Measurements from ENCODE around the gene UGT3A2.
A peak's percentile ranks its signal among the peaks of the same experiment; 100 is the strongest.

UGT3A2 gene

GRCh38 chr5:36066540-36067210, at the start of gene UGT3A2:
UGT3A2 (minus strand) TSS chr5:36066882; CDS start chr5:36066789, 93 bp downstream.
- DNase-seq: no peak

GRCh38 chr5:36111238-36111637, 44.6 kb upstream of the UGT3A2 start:
- DNase-seq: no peak

DNA sequence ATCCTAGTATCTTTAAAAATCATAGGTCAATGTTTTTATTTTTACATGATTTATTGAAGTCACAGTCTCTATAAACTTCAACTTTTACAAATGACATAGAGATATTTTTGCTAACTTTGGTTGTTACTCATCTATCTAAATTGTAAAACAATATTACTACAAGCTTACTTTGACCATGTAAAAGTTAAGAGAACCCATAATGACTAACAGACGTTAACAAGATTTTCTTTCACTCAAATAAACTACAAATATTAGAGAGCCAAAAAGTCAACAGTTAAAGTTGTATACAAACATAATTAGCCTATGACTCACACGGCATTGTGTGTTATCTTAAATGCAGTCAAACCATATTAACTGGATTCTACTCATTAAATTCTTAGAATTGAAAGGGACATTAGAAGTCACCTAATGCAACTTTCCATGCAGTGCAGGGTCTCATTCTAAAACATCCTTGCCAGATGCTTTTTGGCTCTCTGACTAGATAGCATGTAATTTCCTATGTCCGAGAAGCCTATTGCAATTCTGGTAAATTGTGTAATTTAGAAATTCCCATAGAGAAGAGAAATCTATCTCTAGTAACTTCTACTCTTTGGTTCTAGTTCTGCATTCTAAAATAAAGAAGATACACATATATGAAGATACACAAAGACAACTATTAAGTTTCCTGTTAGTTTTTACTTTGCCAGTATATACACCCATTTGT, 42.2 kb upstream of the UGT3A2 start:
- DNase-seq: no peak

- DNase-seq: no peak
These were observed 39.1 kb upstream of the UGT3A2 start for GRCh38 chr5:36105819-36106218.

- DNase-seq: no peak
These were observed 33.1 kb upstream of the UGT3A2 start for GRCh38 chr5:36099748-36100147.

DNA sequence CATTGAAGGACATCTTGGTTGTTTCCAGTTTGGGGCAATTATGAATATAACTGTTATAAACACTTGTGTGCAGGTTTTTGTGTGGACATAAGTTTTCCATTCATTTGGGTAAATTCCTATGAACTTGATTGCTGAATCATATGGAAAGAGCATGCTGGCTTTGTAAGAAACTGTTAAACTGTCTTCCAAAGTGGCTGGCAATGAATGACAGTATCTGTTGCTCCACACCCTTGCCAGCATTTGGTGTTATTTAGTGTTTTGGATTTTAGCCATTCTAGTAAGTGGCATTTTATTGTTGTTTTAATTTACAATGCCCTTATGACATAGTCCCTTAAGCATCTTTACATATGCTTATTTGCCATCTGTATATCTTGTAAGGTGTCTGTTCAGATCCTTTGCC, 29.8 kb upstream of the UGT3A2 start:
- DNase-seq: no peak

- DNase-seq: peak; percentile 16
These were observed 23.3 kb upstream of the UGT3A2 start for GRCh38 chr5:36089989-36090388.

DNA sequence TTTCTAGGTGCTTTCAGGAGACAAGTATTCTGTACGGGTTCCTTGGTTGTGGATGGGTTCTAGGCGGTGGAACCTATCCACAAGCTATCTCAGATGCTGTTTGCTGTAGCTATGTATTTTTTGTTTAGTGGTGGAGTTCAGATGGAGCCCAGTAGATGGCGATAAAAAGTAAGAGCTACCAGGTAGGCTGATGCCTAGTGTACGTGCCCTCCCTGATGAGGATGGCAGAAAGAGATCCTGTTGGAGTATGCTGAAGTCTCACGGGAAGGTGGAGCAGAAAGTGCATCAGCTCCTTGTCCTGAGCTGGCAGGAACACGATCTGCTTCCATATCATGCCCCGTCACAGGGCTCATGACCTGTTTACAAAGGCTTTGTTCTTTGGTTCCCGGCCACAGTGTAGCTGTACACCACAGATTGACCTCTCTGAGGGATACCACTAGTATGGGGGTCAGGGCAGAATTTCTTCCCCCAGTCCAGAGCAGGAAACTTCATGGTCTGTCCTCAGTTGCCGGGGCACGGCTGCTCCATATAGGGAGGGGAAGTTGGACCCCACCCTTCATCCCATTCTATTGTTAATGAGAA, 12.6 kb upstream of the UGT3A2 start:
- DNase-seq: peak; percentile 43

DNA sequence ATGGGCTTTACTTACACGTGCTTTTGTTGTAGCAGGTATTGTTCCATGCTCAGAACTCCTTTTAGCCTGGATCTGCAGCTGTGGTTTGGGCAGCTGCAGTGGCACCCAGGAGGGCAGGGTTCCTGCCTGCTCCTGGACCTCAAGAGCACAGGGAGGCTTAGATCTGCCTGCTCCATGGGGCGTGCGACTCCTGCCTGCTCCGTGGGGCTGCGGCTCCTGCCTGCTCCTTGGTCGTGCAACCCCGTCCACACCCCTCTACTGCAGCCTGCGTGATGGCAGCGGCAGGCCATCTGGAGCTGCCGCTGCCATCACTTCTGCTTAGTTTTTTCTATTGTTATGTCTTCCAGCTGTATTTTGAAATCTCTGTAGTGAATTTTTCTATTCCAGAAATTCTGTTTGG, 11.7 kb upstream of the UGT3A2 start:
- no peak for DNase-seq

DNA sequence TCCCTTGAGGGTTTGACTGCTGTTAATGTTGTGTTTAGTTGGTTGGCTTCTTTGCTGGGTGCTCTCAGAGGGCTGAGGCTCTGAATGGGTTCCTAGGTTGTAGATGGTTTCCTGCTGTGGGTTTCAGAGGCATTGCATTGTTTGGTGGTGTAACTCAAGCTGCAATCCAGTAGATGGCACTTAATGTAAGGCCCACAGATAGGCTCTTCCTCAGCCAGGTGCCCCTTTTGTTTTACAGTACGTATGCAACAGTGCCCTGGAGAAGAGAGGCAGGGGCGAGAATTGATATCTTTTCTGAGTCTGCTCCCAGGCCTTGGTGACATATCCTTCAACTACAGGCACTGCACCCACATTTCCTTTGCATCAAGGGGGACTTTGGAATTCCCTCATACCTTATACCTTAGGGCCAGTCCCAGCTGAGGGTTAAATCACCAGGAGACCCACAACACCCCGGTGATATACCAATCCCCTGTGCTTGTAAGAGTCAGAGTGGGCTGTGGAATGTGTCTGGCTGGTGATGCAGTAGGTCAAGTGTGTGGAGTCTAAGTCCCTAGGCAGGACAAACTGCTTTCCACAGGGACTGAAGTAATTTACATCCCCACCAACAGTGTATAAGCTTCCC, 7.0 kb upstream of the UGT3A2 start:
- no peak for DNase-seq

DNA sequence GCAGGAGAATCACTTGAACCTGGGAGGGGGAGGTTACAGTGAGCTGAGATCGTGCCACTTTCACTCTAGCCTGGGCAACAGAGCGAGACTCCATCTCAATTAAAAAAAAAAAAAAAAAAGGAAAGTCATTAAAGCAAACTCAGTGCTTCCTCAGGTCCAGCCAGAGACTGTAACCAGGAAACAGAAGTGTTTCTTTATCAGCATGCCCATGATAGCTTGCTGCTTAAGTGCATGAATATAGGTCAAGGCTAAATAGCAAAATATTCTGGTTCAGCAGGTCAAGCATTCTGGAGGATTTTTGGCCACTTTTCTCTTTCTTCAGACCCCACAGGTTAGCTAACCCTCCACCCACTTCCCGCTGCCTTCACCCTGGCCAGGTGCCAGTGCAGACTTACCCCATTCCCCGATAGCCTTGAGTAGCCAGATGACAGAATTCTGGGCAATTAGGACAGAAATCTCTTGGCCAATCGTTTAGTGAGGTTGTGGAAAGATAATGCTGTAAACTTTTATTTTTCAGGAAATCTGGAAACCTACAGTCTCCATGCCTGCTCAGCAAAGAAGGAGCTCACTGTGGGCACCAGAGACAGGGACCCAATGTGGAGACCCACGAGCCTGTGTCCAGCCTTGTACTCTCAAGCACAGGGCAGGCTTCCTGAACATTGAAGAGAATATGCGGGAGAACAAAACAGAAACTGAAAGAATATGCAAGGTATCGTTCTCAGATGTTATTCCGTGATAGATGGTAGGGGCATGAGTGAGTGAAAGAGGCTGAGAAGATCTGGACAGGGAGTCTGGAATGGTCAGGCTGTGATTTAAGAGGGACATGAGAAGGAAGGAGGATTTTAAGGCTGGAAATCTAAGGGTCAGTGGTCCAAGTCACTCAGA, 4.2 kb upstream of the UGT3A2 start:
- DNase-seq: no peak

- DNase-seq: no peak
These were observed 2.1 kb upstream of the UGT3A2 start for GRCh38 chr5:36068751-36069281.

GRCh38 chr5:36066001-36066539, 612 bp downstream of the UGT3A2 start:
- no peak for DNase-seq

GRCh38 chr5:36060420-36060887, 6.2 kb downstream of the UGT3A2 start:
- no peak for DNase-seq

DNA sequence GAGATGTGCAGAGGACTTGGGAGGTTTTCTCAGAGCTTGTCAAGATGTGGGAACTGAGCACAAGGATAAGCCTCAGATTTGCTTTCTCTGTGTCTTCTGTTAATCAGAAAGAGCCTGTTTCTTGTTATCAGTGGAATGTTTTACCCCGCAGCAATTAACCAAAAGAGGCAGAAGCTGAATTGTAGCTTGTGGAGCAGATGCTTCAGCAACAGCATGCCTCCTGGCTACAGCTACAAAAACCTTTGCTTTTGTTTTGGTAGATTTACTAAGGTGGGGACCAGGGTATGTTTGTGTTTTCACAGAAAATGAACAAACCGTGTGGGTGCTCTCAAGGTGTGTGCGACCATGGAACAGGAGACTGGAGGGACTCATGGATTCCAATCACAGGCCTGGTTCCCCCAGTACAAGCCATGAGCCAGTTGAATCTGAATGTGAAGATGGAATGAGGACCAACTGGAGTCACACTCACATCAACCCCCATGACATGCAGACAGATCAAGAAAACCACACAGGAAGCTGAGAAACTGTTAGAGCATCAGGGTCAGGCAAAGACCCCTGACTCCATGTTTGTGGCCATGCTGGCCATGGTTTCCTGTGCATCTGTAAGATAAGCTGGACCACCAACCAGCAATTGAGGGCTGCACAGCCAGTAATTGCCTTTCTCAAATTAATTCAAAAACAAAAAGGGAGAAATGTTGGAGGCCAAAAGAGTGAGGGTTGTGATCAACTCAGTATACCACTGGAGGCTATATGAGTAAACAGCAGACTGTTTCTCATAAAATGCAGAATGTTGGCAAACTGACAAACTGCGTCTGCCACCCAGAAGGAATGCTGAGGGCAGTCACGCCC, 6.9 kb downstream of the UGT3A2 start:
- DNase-seq: no peak

GRCh38 chr5:36058776-36059175, 7.9 kb downstream of the UGT3A2 start:
- no peak for DNase-seq

- no peak for DNase-seq
These were observed 9.3 kb downstream of the UGT3A2 start for GRCh38 chr5:36057386-36057785.

- DNase-seq: no peak
These were observed 10.3 kb downstream of the UGT3A2 start for GRCh38 chr5:36056422-36056821.

DNA sequence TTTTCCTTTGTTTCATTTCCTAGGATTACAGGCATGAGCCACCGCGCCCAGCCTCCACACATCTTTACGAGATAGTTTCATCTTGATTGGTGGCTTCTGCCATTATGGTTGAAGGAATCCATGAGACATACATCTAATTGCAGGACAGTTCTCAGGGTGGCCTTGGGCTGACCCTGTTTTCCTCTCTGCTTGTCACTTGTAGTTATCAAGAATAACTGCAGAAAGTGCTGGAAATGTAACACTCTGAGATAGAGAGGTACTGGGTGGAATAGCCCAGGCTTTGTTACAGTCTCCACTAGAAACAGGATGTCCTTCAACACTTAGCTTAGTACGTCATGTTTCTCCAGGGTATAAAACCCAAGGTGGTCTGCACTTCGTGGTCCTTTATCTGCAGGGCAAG, 10.7 kb downstream of the UGT3A2 start:
- DNase-seq: no peak

DNA sequence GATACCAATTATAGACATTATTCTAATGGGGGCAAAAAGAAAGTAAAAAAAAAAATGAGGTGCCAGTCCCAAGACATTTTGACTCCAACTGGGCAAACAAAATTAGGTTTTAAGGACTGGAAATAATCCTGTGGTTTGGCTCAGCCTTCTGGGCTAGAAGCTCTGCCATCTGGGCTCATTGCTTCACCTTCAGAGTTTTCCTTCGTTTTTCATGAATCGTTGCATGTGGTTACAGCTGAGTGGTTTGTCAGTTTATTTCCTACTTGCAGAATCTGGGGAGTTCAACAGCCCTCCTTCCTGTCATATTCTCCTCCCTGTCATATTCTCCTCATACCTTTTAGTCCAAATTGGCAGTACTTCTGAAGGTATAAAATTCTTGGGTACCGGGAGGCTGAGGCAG, 12.0 kb downstream of the UGT3A2 start:
- DNase-seq: no peak

GRCh38 chr5:36052538-36052937, 14.1 kb downstream of the UGT3A2 start:
- DNase-seq: no peak
